GM06990 (cell line): Measurements from ENCODE around the gene ACOT2.
"Not testable (repeated sequence)": the region's sequence is repeated elsewhere in the genome, so short reads cannot be mapped to it uniquely, and the experiment has no call there.

Source experiments
- DNase-seq: peaks from one replicate; pipeline ENCODE4 v3.0.0-alpha.2; 2011; ENCODE audit not compliant: insufficient read length; ENCODE audit errors: extremely low read depth
- H3K27me3 ChIP-seq: replicated peaks from 2 replicates; pipeline ENCODE4 v1.6.0; 2011; ENCODE audit warnings: low read length; ENCODE audit not compliant: control insufficient read depth, insufficient read depth
- H3K36me3 ChIP-seq: 2 replicates; pipeline ENCODE4 v1.5.1; 2011; ENCODE audit warnings: low read length; ENCODE audit not compliant: control insufficient read depth, insufficient read depth
- H3K4me3 ChIP-seq: replicated peaks from 2 replicates; pipeline ENCODE4 v1.5.1; 2011; ENCODE audit warnings: low read depth, mild to moderate bottlenecking, control low read depth, low read length
- CTCF ChIP-seq: IDR thresholded peaks from 2 replicates; pipeline ENCODE4 v1.5.1; 2011; ENCODE audit warnings: low read length, control low read depth, mild to moderate bottlenecking, inconsistent platforms; ENCODE audit not compliant: insufficient read depth, poor library complexity, severe bottlenecking

The ACOT2 gene

GRCh38 chr14:73569185-73569958, at the start of gene ACOT2:
ACOT2 (plus strand) TSS chr14:73569213; CDS start chr14:73569241, 28 bp downstream.
- TF ChIP-seq CTCF, result peak; percentile 2
- not testable (repeated sequence) for H3K27me3 ChIP-seq, H3K36me3 ChIP-seq
- DNase-seq, result peak; percentile 78
- peak within 1 kb of the TSS; percentile 54 for H3K4me3 ChIP-seq

GRCh38 chr14:73521229-73521628, 47.8 kb upstream of the ACOT2 start:
- no peaks in the 10 kb centered on the region for H3K27me3 ChIP-seq
- no peaks in the 10 kb centered on the region for H3K36me3 ChIP-seq
- TF ChIP-seq CTCF, result no peak
- no peak for DNase-seq
- H3K4me3 ChIP-seq, result no peak overlapping the region

- H3K27me3 ChIP-seq, result no peaks in the 10 kb centered on the region
- no peak for TF ChIP-seq CTCF
- DNase-seq, result no peak
- no peaks in the 10 kb centered on the region for H3K36me3 ChIP-seq
- no peak overlapping the region for H3K4me3 ChIP-seq
These were observed 44.5 kb upstream of the ACOT2 start for GRCh38 chr14:73524493-73524892.

GRCh38 chr14:73526036-73526984, 42.7 kb upstream of the ACOT2 start:
- no peak for DNase-seq
- TF ChIP-seq CTCF, result no peak
- no peak overlapping the region for H3K4me3 ChIP-seq
- H3K36me3 ChIP-seq, result no peaks in the 10 kb centered on the region
- H3K27me3 ChIP-seq, result no peaks in the 10 kb centered on the region

DNA sequence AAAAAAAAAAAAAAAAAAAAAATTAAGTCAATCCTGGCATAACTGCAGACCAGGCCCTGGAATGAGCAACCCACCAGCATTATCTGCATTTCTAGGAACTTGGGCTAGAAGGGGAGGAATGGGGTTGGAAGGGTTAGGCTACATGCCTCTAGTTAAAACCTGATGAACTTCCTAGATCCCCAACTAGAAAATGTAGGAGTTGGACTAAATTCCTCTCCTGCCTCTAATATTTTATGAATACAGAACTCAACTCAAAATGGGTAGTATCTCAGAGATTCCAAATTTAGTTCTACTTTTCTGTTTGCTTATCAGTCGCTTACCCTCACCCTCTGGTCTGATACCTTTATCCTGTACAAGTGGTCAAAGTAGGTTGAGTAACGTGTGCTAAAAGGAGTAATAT, 39.7 kb upstream of the ACOT2 start:
- H3K36me3 ChIP-seq, H3K27me3 ChIP-seq, DNase-seq, H3K4me3 ChIP-seq: not testable (repeated sequence)

DNA sequence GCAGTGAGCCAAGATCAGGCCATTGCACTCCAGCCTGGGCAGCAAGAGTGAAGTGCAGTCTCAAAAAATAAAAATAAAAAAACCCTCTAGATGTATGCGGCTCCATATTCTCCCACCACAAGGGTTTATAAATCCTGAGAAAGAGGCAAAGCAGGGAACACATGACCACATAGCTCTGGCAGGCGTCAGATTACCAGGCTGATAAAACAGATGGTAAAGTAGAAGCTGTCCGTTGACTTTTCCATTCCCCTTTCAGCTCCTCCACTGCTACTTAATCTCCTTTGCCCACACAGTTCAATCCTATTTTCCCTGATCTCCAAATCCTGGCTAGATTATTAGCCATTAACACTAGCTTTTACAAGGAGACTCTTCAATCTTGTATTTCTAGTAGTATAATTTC, 37.0 kb upstream of the ACOT2 start:
- not testable (repeated sequence) for H3K36me3 ChIP-seq, DNase-seq, H3K27me3 ChIP-seq, H3K4me3 ChIP-seq

DNA sequence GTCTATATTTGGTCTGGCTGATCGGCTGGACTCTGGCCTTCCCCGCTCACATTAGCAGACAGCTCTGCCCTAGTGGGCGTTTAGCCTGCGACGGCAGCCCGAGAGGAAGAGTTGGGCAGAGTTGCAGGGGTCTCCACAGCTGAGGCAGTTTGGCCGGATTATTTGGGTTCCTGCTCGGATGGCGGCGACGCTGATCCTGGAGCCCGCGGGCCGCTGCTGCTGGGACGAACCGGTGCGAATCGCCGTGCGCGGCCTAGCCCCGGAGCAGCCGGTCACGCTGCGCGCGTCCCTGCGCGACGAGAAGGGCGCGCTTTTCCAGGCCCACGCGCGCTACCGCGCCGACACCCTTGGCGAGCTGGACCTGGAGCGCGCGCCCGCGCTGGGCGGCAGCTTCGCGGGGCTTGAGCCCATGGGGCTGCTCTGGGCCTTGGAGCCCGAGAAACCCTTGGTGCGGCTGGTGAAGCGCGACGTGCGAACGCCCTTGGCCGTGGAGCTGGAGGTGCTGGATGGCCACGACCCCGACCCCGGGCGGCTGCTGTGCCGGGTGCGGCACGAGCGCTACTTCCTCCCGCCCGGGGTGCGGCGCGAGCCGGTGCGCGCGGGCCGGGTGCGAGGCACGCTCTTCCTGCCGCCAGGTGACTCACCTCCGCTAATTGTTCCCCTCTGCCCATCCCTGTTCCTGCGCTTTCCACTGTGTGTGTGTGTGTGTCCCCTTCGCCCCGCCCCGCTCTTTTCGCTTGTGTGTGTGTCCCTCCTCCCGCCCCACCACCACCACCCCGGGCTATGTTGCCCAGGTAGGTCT, 31.6 kb upstream of the ACOT2 start:
- not testable (repeated sequence) for H3K27me3 ChIP-seq, H3K4me3 ChIP-seq, DNase-seq, H3K36me3 ChIP-seq

DNA sequence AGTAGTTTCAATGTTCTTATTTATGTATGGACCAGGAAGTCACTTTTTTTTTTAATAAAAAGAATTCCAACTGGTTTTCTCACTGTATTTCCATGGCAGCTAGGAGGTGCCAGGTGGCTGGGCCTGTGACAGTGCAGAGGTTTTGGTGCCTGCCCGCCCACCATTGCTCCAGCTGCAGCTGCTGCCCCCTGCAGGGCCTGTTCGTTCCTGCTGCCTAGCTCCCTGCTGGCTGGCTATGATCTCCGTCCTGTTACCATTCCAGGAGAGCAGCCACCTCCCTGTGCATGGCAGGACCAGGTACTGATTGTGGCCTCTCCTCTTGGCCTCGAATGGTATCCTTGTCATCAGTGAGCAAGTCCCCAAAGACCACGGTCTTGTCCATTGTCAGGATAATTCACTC, 30.0 kb upstream of the ACOT2 start:
- not testable (repeated sequence) for H3K27me3 ChIP-seq, H3K4me3 ChIP-seq, H3K36me3 ChIP-seq, DNase-seq

GRCh38 chr14:73542961-73543360, 26.1 kb upstream of the ACOT2 start:
- H3K27me3 ChIP-seq, H3K4me3 ChIP-seq, DNase-seq, H3K36me3 ChIP-seq: not testable (repeated sequence)
